Lung (tissue), 12 donors: ENCODE measurements around the gene PAGR1. TPM values are rescaled to one million over a fixed set of nuclear protein-coding genes. Genes with fewer than 3 reads are reported as not detected.

Experiments used
- ATAC-seq: fragments of 200-7000 bp; cut with Tn5 transposase; one replicate; pipeline ENCODE4 v1.9.1; 2020; ENCODE audit warnings: moderate number of reproducible peaks; ENCODE audit not compliant: insufficient read depth, low FRiP score
- DNase-seq, 3 donors: peaks; one replicate each; pipeline ENCODE4 v3.0.0-alpha.2; 2013 to 2017
- H3K27ac ChIP-seq, 2 donors: one replicate each; pipeline ENCODE4 v1.5.1; 2013; ENCODE audit warnings: mild to moderate bottlenecking in 2 of 2, moderate library complexity in 2 of 2, control low read depth in 1 of 2, inconsistent platforms in 1 of 2, low read depth in 1 of 2, low read length in 1 of 2
- H3K27me3 ChIP-seq, 3 donors: one replicate each; pipeline ENCODE4 v1.5.1; 2013; ENCODE audit warnings: low read length in 2 of 3; ENCODE audit not compliant: control insufficient read depth in 3 of 3, insufficient read depth in 3 of 3
- H3K36me3 ChIP-seq, 4 donors: one replicate each; pipeline ENCODE4 v1.5.1; 2013; ENCODE audit warnings: low read length in 4 of 4, mild to moderate bottlenecking in 1 of 4, moderate library complexity in 1 of 4; ENCODE audit not compliant: control insufficient read depth in 4 of 4, insufficient read depth in 4 of 4
- H3K4me1 ChIP-seq, 5 donors: one replicate each; pipeline ENCODE4 v1.5.1; 2013; ENCODE audit warnings: low read length in 5 of 5, mild to moderate bottlenecking in 2 of 5, moderate library complexity in 1 of 5; ENCODE audit not compliant: control insufficient read depth in 5 of 5, insufficient read depth in 5 of 5
- H3K4me3 ChIP-seq: one replicate; pipeline ENCODE4 v1.5.1; 2013; ENCODE audit warnings: mild to moderate bottlenecking, control low read depth, moderate library complexity
- H3K9ac ChIP-seq, 2 donors: one replicate each; pipeline ENCODE4 v1.5.1; 2013; ENCODE audit warnings: low read length in 2 of 2, control low read depth in 1 of 2; ENCODE audit not compliant: insufficient read depth in 1 of 2
- H3K9me3 ChIP-seq, 4 donors: one replicate each; pipeline ENCODE4 v1.5.1; 2013; ENCODE audit warnings: low read length in 3 of 4, mild to moderate bottlenecking in 1 of 4, moderate library complexity in 1 of 4; ENCODE audit not compliant: control insufficient read depth in 4 of 4, insufficient read depth in 3 of 4
- CTCF ChIP-seq: IDR thresholded peaks from 2 replicates; pipeline ENCODE4 v1.5.1; 2012; ENCODE audit warnings: mild to moderate bottlenecking; ENCODE audit errors: control extremely low read depth, extremely low read depth
- WGBS, 2 donors: extraction: QIAGEN DNeasy Blood & Tissue Kit; methylation state at CpG; one replicate each; pipeline ENCODE4 v1.1.7; 2013; 5-methylcytosine and 5-hydroxymethylcytosine counted together
- polyA plus RNA-seq, 2 donors: library from polyadenylated mRNA; stranded (reverse); fragments of 200-250 nt; gene quantifications; one replicate each; pipeline ENCODE4 v1.2.1, GENCODE V29; 2013
- total RNA-seq, 2 donors: library from RNA; depleted of rRNA in 1 of 2; stranded (reverse); fragments of >200 nt in 1 of 2; gene quantifications; one replicate each; pipeline ENCODE4 v1.2.1, GENCODE V29; 2014 to 2021
- donor health status: control.
- donor health status: control.
- donor health status: Bipolar disorder and iron deficiency.
- donor health status: healthy.
- donor health status: DM: yes; HTN: yes; CAD: no.

The PAGR1 gene
- total and polyA plus RNA-seq, 4 donors, result 18.4 to 43.2 (median 26.5) TPM

- DNase-seq, result peak; percentile 57 to 66 (median 66)
- Histone ChIP-seq H3K4me3 (peak overlapping the region; percentile 54), H3K27ac (peak overlapping the region; percentile 75 to 79), H3K36me3 (peaks cover 0 to 29% (median 19%) of the 10 kb centered on the region in 4 donors), H3K4me1 (peaks cover 8 to 56% (median 25%) of the 10 kb centered on the region in 5 donors), H3K27me3 (no peaks in the 10 kb centered on the region), H3K9me3 (no peaks in the 10 kb centered on the region), H3K9ac (no peak overlapping the region)
- no peak for TF ChIP-seq CTCF
- WGBS, 2 donors, result 0 to 1% methylated on average over 80 to 99 of the region's 99 CpGs
- ATAC-seq, result no peak
Measured at GRCh38 chr16:29806641-29807425, 9.1 kb upstream of the PAGR1 start.

GRCh38 chr16:29807426-29808218 lies 8.3 kb upstream of the PAGR1 start:
- Histone ChIP-seq H3K36me3 (peaks cover 0 to 25% (median 17%) of the 10 kb centered on the region in 4 donors), H3K27me3 (no peaks in the 10 kb centered on the region), H3K9me3 (no peaks in the 10 kb centered on the region), H3K4me3 (peak overlapping the region; percentile 54), H3K9ac (peak overlapping the region in 1 of 2 donors; percentile 46), H3K4me1 (peaks cover 8 to 60% (median 29%) of the 10 kb centered on the region in 5 donors), H3K27ac (peak overlapping the region; percentile 75 to 79)
- no peak for TF ChIP-seq CTCF
- peak; percentile 91 to 95 (median 93) for DNase-seq
- peak; percentile 12 for ATAC-seq
- 1% methylated on average over 64 to 69 of the region's 69 CpGs for WGBS, 2 donors

GRCh38 chr16:29808219-29808900 lies 7.6 kb upstream of the PAGR1 start:
- no peak for DNase-seq
- no peak for TF ChIP-seq CTCF
- ATAC-seq, result no peak

More at GRCh38 chr16:29808219-29808900, 7.6 kb upstream of the PAGR1 start:
- Histone ChIP-seq H3K4me1 (peaks cover 8 to 68% (median 29%) of the 10 kb centered on the region in 5 donors), H3K9ac (peak overlapping the region in 1 of 2 donors; percentile 46), H3K4me3 (no peak overlapping the region), H3K27ac (peak overlapping the region; percentile 75 to 79), H3K36me3 (peaks cover 0 to 22% (median 14%) of the 10 kb centered on the region in 4 donors), H3K27me3 (no peaks in the 10 kb centered on the region), H3K9me3 (no peaks in the 10 kb centered on the region)
- WGBS, 2 donors, result 41 to 52% methylated on average over 25 of the region's 25 CpGs
